Activated T-helper 17 cell treated with anti-CD3 and anti-CD28 coated beads, Interleukin-2, amount 50 U/mL, for 72 hours (primary cell): ENCODE measurements around the gene ZBTB9. TPM values are rescaled to one million over a fixed set of nuclear protein-coding genes. Genes with fewer than 3 reads are reported as not detected.

ENCODE experiments used
- ATAC-seq: fragments of 150-1000 bp; cut with Tn5 transposase; replicated peaks from 2 replicates; pipeline ENCODE4 v1.10.0; 2021; ENCODE audit warnings: mild to moderate bottlenecking, moderate library complexity
- H3K27ac Mint-ChIP-seq: one replicate; pipeline ENCODE4 v1.8.0; 2022; ENCODE audit warnings: mixed read lengths
- H3K27me3 Mint-ChIP-seq: one replicate; pipeline ENCODE4 v1.8.0; 2022; ENCODE audit warnings: mixed read lengths
- H3K36me3 Mint-ChIP-seq: one replicate; pipeline ENCODE4 v1.8.0; 2022; ENCODE audit warnings: low read depth, mild to moderate bottlenecking, mixed read lengths
- H3K4me1 Mint-ChIP-seq: one replicate; pipeline ENCODE4 v1.8.0; 2022; ENCODE audit warnings: mixed read lengths
- H3K4me3 Mint-ChIP-seq: one replicate; pipeline ENCODE4 v1.8.0; 2022; ENCODE audit warnings: mild to moderate bottlenecking, mixed read lengths
- H3K9me3 Mint-ChIP-seq: one replicate; pipeline ENCODE4 v1.8.0; 2022; ENCODE audit warnings: mixed read lengths
- total RNA-seq, 2 donors: library from RNA; stranded (reverse); gene quantifications; one replicate each; pipeline ENCODE4 v1.2.3, GENCODE V29; 2022

ZBTB9 gene
- total RNA-seq, 2 donors from 2014 or later, result 11.6 to 12.5 TPM

GRCh38 chr6:33490621-33491020 is 36.2 kb downstream of the ZBTB9 start:
- Mint-ChIP-seq H3K9me3 (no peaks in the 10 kb centered on the region), H3K27ac (no peak overlapping the region), H3K4me3 (no peak overlapping the region), H3K27me3 (peaks cover 8% of the 10 kb centered on the region), H3K36me3 (no peaks in the 10 kb centered on the region), H3K4me1 (no peaks in the 10 kb centered on the region)
- no peak for ATAC-seq

- Mint-ChIP-seq H3K4me3 (no peak overlapping the region), H3K4me1 (no peaks in the 10 kb centered on the region), H3K27me3 (peaks cover 10% of the 10 kb centered on the region), H3K27ac (peak overlapping the region; percentile 49), H3K36me3 (no peaks in the 10 kb centered on the region), H3K9me3 (no peaks in the 10 kb centered on the region)
- ATAC-seq, result no peak
Observed at GRCh38 chr6:33492093-33492492, 37.7 kb downstream of the ZBTB9 start.

- peaks cover 2% of the 10 kb centered on the region for H3K27me3 Mint-ChIP-seq
- H3K4me1 Mint-ChIP-seq, result no peaks in the 10 kb centered on the region
- no peak overlapping the region for H3K27ac Mint-ChIP-seq
- no peak overlapping the region for H3K4me3 Mint-ChIP-seq
- ATAC-seq, result no peak
- H3K36me3 Mint-ChIP-seq, result no peaks in the 10 kb centered on the region
- no peaks in the 10 kb centered on the region for H3K9me3 Mint-ChIP-seq
Observed at GRCh38 chr6:33497157-33497556, 42.8 kb downstream of the ZBTB9 start.

- no peak for ATAC-seq
- Mint-ChIP-seq H3K4me1 (no peaks in the 10 kb centered on the region), H3K4me3 (no peak overlapping the region), H3K27ac (no peak overlapping the region), H3K36me3 (no peaks in the 10 kb centered on the region), H3K9me3 (no peaks in the 10 kb centered on the region), H3K27me3 (peaks cover 4% of the 10 kb centered on the region)
Observed at GRCh38 chr6:33502486-33502885, 48.1 kb downstream of the ZBTB9 start.

DNA sequence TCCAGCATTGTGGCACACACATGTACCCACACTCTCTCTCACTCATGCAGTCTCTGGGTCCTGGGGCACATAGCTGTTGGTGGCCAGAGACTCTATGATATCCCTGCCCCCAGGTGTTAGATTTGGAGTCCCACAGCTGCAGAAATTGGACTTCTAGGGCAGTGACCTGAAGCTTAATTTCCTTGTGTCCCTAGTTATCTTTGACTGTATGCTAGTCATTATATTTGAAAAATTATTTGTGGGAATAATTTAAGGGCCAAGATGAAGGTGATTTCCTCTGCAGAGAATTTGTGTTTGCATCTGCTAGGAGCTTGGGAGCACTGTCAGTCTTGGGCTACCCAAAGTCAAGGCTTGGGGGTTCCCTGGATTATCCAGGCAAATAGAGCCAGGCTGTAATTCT is 50.1 kb downstream of the ZBTB9 start:
- Mint-ChIP-seq H3K4me3 (no peak overlapping the region), H3K9me3 (no peaks in the 10 kb centered on the region), H3K27me3 (peaks cover 7% of the 10 kb centered on the region), H3K4me1 (peaks cover 6% of the 10 kb centered on the region), H3K36me3 (no peaks in the 10 kb centered on the region), H3K27ac (no peak overlapping the region)
- no peak for ATAC-seq

DNA sequence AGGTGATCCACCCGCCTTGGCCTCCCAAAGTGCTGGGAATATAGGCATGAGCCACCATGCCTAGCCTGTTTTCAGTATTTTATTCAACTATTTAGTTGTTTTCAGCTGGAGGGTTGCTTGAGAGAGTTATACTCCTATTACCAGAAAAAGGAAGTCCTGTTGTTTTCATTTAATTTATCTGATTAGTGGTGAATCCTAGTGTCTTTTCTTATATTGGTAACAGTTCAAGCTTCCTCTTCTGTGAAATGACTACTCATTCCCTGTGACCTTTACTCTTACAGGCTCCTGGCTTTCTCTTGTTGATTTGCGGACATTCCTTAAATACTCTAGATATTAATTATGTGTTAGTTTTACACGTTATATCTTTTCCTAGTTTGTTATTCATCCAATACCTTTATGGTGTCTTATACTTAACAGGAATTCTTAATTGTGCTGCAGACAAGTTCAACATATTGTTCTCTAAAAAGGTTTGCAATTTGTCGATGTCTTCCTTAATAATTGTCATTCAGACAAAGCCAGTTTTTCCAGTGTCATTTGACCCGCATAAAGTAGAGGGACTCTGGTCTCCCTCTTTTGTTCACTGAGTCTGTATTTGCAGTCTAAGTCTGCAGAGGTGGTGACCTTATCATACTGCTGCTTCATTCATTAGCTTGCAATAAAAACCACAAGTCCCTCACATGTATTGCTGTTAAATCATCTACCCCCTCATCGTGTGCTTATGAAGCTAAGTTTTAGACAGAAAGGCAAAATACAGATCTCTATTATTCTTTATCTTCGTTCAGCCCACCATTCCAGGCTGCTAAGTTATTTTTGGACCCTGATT is 51.4 kb downstream of the ZBTB9 start:
- no peak overlapping the region for H3K27ac Mint-ChIP-seq
- peaks cover 9% of the 10 kb centered on the region for H3K4me1 Mint-ChIP-seq
- peaks cover 10% of the 10 kb centered on the region for H3K27me3 Mint-ChIP-seq
- no peak overlapping the region for H3K4me3 Mint-ChIP-seq
- no peak for ATAC-seq
- no peaks in the 10 kb centered on the region for H3K36me3 Mint-ChIP-seq
- no peaks in the 10 kb centered on the region for H3K9me3 Mint-ChIP-seq

Other genes with a start within 250 kb of the ZBTB9 start
- 10 to 100 TPM in 1 of 2 donors, 1 to 10 TPM in 1; 3.4 to 13.1 TPM for gene HSD17B8, start 249.9 kb upstream of the ZBTB9 start, total RNA-seq
- 10 to 100 TPM; 22.7 to 25.1 TPM for gene RING1, start 246.1 kb upstream of the ZBTB9 start, total RNA-seq
- gene VPS52, start 182.7 kb upstream of the ZBTB9 start, total RNA-seq, result 10 to 100 TPM; 42.5 to 43.2 TPM
- gene RPS18, start 182.5 kb upstream of the ZBTB9 start, total RNA-seq, result 1,000 to 10,000 TPM; 3,349 to 4,633 TPM
- 1 to 10 TPM; 4.0 to 5.8 TPM for gene B3GALT4, start 177.5 kb upstream of the ZBTB9 start, total RNA-seq
- 10 to 100 TPM; 51.2 to 98.7 TPM for gene WDR46, start 165.3 kb upstream of the ZBTB9 start, total RNA-seq
- gene PFDN6, start 165.0 kb upstream of the ZBTB9 start, total RNA-seq, result 10 to 100 TPM; 57.9 to 81.2 TPM
- gene RGL2, start 155.6 kb upstream of the ZBTB9 start, total RNA-seq, result 10 to 100 TPM; 37.7 to 73.4 TPM
- gene TAPBP, start 140.5 kb upstream of the ZBTB9 start, total RNA-seq, result 100 to 1,000 TPM; 176 to 194 TPM
- 10 to 100 TPM in 1 of 2 donors, 1 to 10 TPM in 1; 6.9 to 20.0 TPM for gene ZBTB22, start 136.8 kb upstream of the ZBTB9 start, total RNA-seq
- gene DAXX, start 131.6 kb upstream of the ZBTB9 start, total RNA-seq, result 10 to 100 TPM; 62.2 to 77.3 TPM
- 100 to 1,000 TPM; 101 to 108 TPM for gene KIFC1, start 62.8 kb upstream of the ZBTB9 start, total RNA-seq
- gene PHF1, start 43.6 kb upstream of the ZBTB9 start, total RNA-seq, result 100 to 1,000 TPM in 1 of 2 donors, 10 to 100 TPM in 1; 27.2 to 133 TPM
- gene CUTA, start 36.5 kb upstream of the ZBTB9 start, total RNA-seq, result 100 to 1,000 TPM; 163 to 248 TPM
- 100 to 1,000 TPM in 1 of 2 donors, 10 to 100 TPM in 1; 43.2 to 156 TPM for gene SYNGAP1, start 34.5 kb upstream of the ZBTB9 start, total RNA-seq
- gene BAK1, start 125.7 kb downstream of the ZBTB9 start, total RNA-seq, result 10 to 100 TPM; 48.8 to 61.9 TPM
- gene ITPR3, start 166.7 kb downstream of the ZBTB9 start, total RNA-seq, result 10 to 100 TPM; 57.0 to 59.7 TPM